Measurements from ENCODE around the gene TRMT5. TPM values are rescaled to one million over a fixed set of nuclear protein-coding genes. Genes with fewer than 3 reads are reported as not detected.

The TRMT5 gene
- total and polyA plus RNA-seq, 9 of the 15 experiments (the other 6 are each of a cell fraction or from before 2014, with no cell fraction given), result 8.4 to 20.0 (median 15.1) TPM

GRCh38 chr14:61025251-61026223 lies 44.7 kb upstream of the TRMT5 start:
- Histone ChIP-seq H3K9me3 (replicated peaks; ENCODE audit: control insufficient read depth, insufficient read depth, low read depth, low read length) (no peaks in the 10 kb centered on the region), H3K36me3 (ENCODE audit: control insufficient read depth, insufficient read depth, low read length) (peaks cover 5% of the 10 kb centered on the region; the same call in 1 of the 3 replicates), H3K4me1 (replicated peaks in 1 of 2; ENCODE audit: control insufficient read depth in 2 of 2, insufficient read depth in 2 of 2, low read length in 2 of 2) (no peaks in the 10 kb centered on the region), H3K27me3 (ENCODE audit: control insufficient read depth in 2 of 2, insufficient read depth in 2 of 2, low read length in 2 of 2) (no peaks in the 10 kb centered on the region), H3K9ac (ENCODE audit: insufficient read depth in 1 of 2, low read depth in 2 of 2, low read length in 2 of 2) (no peak overlapping the region), H2AFZ (ENCODE audit: low read depth, low read length) (no peak overlapping the region), H3K4me2 (ENCODE audit: insufficient read depth, low read length) (no peak overlapping the region), H3K79me2 (ENCODE audit: control insufficient read depth, insufficient read depth, low read length) (no peaks in the 10 kb centered on the region), H3K9me1 (ENCODE audit: control insufficient read depth, insufficient read depth, low read length) (no peaks in the 10 kb centered on the region), H3K27ac (ENCODE audit: extremely low read depth, low read depth, low read length) (no peak overlapping the region), H3K4me3 (no peak overlapping the region), H4K20me1 (replicated peaks; ENCODE audit: control insufficient read depth, insufficient read depth, low read length) (no peaks in the 10 kb centered on the region)
- FAIRE-seq (peak; percentile 83), ATAC-seq (peak; percentile 84), DNase-seq (ENCODE audit: extremely low read depth in 1 of 4, low spot score in 3 of 4) (peak; percentile 22 to 71 (median 30))
- intact Hi-C loops (cut with micrococcal nuclease) (loop anchor here (1.0 to 5.0 kb wide), 4 partner anchors 43 to 400 kb away; partner anchors contain the start of genes SIX4, SLC38A6 and TRMT5), in situ Hi-C loops (cut with MboI) (loop anchor here (5.0 kb wide), 1 partner anchor 398 kb away; no protein-coding TSS in a partner anchor)
- no TSS peak for BruUV-seq (replicated peaks)
- 52% methylated on average over 7 of the region's 7 CpGs for WGBS (ENCODE audit: insufficient coverage, low coverage, missing lambda C conversion rate)
- ChIA-PET POLR2A (no interaction called here), CTCF (ENCODE audit: low intra/inter-chr PET ratio) (interaction anchor here (0.7 to 1.5 kb wide), 3 partner anchors 400 to 691 kb away, joined by 3 to 12 read pairs (median 4); no protein-coding TSS in a partner anchor)
- TF ChIP-seq ETS1 (conservative IDR thresholded peaks at IDR 0.05; ENCODE audit: control insufficient read depth, low read depth, low read length) (no peak), RBM15 (IDR thresholded peaks at IDR 0.05; ENCODE audit: insufficient read depth, low read length) (no peak), SMC3 (conservative IDR thresholded peaks at IDR 0.05; ENCODE audit: insufficient read depth, low read depth, low read length) (peak; percentile 58), FOXA1 (IDR thresholded peaks at IDR 0.05; ENCODE audit: borderline replicate concordance) (no peak), MTA3 (IDR thresholded peaks at IDR 0.05; ENCODE audit: borderline replicate concordance) (no peak), ZNF134 (CRISPR knock-in tag; conservative IDR thresholded peaks at IDR 0.05) (no peak)
- TF ChIP-seq, protein P1, sequence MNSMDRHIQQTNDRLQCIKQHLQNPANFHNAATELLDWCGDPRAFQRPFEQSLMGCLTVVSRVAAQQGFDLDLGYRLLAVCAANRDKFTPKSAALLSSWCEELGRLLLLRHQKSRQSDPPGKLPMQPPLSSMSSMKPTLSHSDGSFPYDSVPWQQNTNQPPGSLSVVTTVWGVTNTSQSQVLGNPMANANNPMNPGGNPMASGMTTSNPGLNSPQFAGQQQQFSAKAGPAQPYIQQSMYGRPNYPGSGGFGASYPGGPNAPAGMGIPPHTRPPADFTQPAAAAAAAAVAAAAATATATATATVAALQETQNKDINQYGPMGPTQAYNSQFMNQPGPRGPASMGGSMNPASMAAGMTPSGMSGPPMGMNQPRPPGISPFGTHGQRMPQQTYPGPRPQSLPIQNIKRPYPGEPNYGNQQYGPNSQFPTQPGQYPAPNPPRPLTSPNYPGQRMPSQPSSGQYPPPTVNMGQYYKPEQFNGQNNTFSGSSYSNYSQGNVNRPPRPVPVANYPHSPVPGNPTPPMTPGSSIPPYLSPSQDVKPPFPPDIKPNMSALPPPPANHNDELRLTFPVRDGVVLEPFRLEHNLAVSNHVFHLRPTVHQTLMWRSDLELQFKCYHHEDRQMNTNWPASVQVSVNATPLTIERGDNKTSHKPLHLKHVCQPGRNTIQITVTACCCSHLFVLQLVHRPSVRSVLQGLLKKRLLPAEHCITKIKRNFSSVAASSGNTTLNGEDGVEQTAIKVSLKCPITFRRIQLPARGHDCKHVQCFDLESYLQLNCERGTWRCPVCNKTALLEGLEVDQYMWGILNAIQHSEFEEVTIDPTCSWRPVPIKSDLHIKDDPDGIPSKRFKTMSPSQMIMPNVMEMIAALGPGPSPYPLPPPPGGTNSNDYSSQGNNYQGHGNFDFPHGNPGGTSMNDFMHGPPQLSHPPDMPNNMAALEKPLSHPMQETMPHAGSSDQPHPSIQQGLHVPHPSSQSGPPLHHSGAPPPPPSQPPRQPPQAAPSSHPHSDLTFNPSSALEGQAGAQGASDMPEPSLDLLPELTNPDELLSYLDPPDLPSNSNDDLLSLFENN (IDR thresholded peaks at IDR 0.05; ENCODE audit: low read depth in 2 of 2, low read length in 2 of 2), result no peak
- TF ChIP-seq, protein P2, sequence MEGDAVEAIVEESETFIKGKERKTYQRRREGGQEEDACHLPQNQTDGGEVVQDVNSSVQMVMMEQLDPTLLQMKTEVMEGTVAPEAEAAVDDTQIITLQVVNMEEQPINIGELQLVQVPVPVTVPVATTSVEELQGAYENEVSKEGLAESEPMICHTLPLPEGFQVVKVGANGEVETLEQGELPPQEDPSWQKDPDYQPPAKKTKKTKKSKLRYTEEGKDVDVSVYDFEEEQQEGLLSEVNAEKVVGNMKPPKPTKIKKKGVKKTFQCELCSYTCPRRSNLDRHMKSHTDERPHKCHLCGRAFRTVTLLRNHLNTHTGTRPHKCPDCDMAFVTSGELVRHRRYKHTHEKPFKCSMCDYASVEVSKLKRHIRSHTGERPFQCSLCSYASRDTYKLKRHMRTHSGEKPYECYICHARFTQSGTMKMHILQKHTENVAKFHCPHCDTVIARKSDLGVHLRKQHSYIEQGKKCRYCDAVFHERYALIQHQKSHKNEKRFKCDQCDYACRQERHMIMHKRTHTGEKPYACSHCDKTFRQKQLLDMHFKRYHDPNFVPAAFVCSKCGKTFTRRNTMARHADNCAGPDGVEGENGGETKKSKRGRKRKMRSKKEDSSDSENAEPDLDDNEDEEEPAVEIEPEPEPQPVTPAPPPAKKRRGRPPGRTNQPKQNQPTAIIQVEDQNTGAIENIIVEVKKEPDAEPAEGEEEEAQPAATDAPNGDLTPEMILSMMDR (IDR thresholded peaks at IDR 0.05 in 2 of 3, conservative IDR thresholded peaks at IDR 0.05 in 1 of 3; ENCODE audit: insufficient read depth in 2 of 3, low read depth in 1 of 3, low read length in 3 of 3), result peak; percentile 57 to 72 (median 70)
